ENCODE results near the gene RAB11FIP4.

Gene RAB11FIP4

DNA sequence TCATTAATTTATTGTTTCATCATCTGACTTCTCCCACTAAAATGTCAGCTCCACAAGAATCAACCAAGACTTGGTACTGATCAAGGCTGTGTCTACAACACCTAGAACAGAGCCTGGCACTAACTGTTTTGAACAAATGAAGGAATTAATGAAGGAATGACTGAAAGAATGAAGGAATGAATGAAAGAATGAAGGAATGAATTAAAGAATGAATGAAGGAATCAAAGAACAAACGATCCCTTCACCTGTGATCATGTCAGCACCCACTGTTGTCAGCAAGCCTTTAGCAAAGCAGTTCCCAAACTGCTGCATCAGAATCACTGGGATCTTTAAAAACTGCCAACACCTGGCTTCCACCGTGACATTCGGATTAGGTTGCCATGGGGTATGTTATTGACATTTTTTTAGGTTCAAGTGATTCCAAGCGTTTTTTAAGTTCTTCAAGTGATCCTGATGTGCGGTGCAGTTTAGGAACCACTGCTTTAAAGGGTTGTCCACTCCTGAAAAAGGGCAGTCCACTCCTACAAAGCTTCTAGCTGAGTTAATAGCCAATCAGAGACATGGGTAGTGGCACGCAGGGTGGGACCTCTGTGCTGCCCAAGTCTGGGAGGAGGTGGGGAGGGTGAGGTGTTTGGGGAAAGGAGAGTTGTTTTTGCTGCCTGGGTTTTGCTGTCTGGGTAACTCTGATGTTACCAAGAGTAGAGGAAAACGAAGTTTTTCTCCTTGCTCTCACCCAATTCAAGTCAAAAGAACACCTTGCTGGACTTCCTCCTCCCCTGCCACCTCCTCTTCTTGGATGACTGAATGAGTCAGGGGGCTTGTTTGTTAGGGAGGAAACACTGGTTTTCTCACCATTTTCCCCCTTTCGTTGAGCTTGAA lies 89.7 kb downstream of the RAB11FIP4 start:
- Histone ChIP-seq H3K4me1 (ENCODE audit: control insufficient read depth, low read length) (no peaks in the 10 kb centered on the region), H3K4me3 (ENCODE audit: low read length) (no peak overlapping the region), H3F3A (ENCODE audit: control insufficient read depth, insufficient read depth) (no peaks in the 10 kb centered on the region), H3K27ac (ENCODE audit: low read depth, low read length) (no peak overlapping the region), H3K9me3 (ENCODE audit: control insufficient read depth, insufficient read depth, low read length) (no peaks in the 10 kb centered on the region), H3K4me2 (ENCODE audit: low read length) (no peak overlapping the region), H4K20me1 (ENCODE audit: control insufficient read depth, insufficient read depth, low read depth, low read length) (no peaks in the 10 kb centered on the region), H3K9me2 (replicated peaks; ENCODE audit: control insufficient read depth, low read length) (no peaks in the 10 kb centered on the region), H3K36me3 (ENCODE audit: control insufficient read depth, low read length) (no peaks in the 10 kb centered on the region), H3K27me3 (ENCODE audit: control insufficient read depth, low read length) (no peaks in the 10 kb centered on the region; the same call in 1 of the 2 replicates), H3K79me2 (ENCODE audit: control insufficient read depth, low read length) (no peaks in the 10 kb centered on the region)
- TF ChIP-seq, protein P1, sequence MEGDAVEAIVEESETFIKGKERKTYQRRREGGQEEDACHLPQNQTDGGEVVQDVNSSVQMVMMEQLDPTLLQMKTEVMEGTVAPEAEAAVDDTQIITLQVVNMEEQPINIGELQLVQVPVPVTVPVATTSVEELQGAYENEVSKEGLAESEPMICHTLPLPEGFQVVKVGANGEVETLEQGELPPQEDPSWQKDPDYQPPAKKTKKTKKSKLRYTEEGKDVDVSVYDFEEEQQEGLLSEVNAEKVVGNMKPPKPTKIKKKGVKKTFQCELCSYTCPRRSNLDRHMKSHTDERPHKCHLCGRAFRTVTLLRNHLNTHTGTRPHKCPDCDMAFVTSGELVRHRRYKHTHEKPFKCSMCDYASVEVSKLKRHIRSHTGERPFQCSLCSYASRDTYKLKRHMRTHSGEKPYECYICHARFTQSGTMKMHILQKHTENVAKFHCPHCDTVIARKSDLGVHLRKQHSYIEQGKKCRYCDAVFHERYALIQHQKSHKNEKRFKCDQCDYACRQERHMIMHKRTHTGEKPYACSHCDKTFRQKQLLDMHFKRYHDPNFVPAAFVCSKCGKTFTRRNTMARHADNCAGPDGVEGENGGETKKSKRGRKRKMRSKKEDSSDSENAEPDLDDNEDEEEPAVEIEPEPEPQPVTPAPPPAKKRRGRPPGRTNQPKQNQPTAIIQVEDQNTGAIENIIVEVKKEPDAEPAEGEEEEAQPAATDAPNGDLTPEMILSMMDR (IDR thresholded peaks at IDR 0.05; ENCODE audit: low read depth, low read length, poor library complexity, severe bottlenecking): no peak
- no peak for TF ChIP-seq EZH2phosphoT487 (IDR thresholded peaks at IDR 0.05; ENCODE audit: borderline replicate concordance, low read length)

DNA sequence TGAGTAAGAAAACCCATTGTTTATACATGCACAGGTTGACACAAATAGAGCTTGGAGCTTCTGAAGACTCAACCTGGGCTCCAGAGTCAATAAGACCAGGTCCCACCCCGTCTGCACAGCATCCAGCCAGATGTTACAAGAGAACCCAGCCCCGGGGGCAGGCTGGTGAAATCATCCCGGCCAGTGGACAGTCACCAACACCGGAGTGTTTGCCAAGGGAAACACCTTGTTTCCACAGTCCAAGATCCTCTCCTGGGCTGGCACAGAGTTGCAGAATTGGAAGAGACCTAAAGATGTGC lies 90.3 kb downstream of the RAB11FIP4 start:
- Histone ChIP-seq H3K27ac (ENCODE audit: low read depth, low read length) (no peak overlapping the region), H3K4me1 (ENCODE audit: control insufficient read depth, low read length) (peaks cover under 1% of the 10 kb centered on the region), H4K20me1 (ENCODE audit: control insufficient read depth, insufficient read depth, low read depth, low read length) (no peaks in the 10 kb centered on the region), H3K36me3 (ENCODE audit: control insufficient read depth, low read length) (no peaks in the 10 kb centered on the region), H3K9me2 (replicated peaks; ENCODE audit: control insufficient read depth, low read length) (no peaks in the 10 kb centered on the region), H3K4me3 (ENCODE audit: low read length) (no peak overlapping the region), H3K9me3 (ENCODE audit: control insufficient read depth, insufficient read depth, low read length) (no peaks in the 10 kb centered on the region), H3K79me2 (ENCODE audit: control insufficient read depth, low read length) (no peaks in the 10 kb centered on the region), H3K4me2 (ENCODE audit: low read length) (no peak overlapping the region), H3K27me3 (ENCODE audit: control insufficient read depth, low read length) (no peaks in the 10 kb centered on the region; the same call in 1 of the 2 replicates), H3F3A (ENCODE audit: control insufficient read depth, insufficient read depth) (no peaks in the 10 kb centered on the region)
- TF ChIP-seq EZH2phosphoT487 (IDR thresholded peaks at IDR 0.05; ENCODE audit: borderline replicate concordance, low read length): no peak
- TF ChIP-seq, protein P1 (IDR thresholded peaks at IDR 0.05; ENCODE audit: low read depth, low read length, poor library complexity, severe bottlenecking): no peak

DNA sequence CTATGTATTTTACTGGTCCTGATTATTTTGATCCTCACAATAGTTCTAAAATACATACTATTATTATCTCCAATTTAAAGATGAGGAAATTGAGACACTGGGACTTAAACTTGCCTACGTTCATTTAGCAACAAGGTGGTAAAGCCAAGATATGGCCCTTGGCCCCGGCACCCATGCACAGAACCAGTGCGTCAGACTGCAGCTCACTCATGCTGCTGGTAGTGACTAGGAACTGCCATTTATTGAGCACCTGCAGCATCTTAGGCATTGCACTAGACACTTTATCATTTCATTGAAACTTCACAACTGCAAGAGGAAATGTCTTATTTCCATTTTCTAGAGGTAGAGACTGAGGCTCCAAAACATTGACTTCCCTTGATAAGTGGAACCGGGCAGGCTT lies 93.3 kb downstream of the RAB11FIP4 start:
- no peaks in the 10 kb centered on the region; the same call in 1 of the 2 replicates for H3K27me3 ChIP-seq (ENCODE audit: control insufficient read depth, low read length)
- H4K20me1 ChIP-seq (ENCODE audit: control insufficient read depth, insufficient read depth, low read depth, low read length): no peaks in the 10 kb centered on the region

More for the DNA sequence above, 93.3 kb downstream of the RAB11FIP4 start:
- Histone ChIP-seq H3K9me2 (replicated peaks; ENCODE audit: control insufficient read depth, low read length) (no peaks in the 10 kb centered on the region), H3K27ac (ENCODE audit: low read depth, low read length) (no peak overlapping the region), H3K4me1 (ENCODE audit: control insufficient read depth, low read length) (peaks cover 22% of the 10 kb centered on the region), H3K36me3 (ENCODE audit: control insufficient read depth, low read length) (no peaks in the 10 kb centered on the region), H3K4me3 (ENCODE audit: low read length) (no peak overlapping the region), H3K4me2 (ENCODE audit: low read length) (no peak overlapping the region), H3K79me2 (ENCODE audit: control insufficient read depth, low read length) (peaks cover 17% of the 10 kb centered on the region), H3K9me3 (ENCODE audit: control insufficient read depth, insufficient read depth, low read length) (no peaks in the 10 kb centered on the region), H3F3A (ENCODE audit: control insufficient read depth, insufficient read depth) (no peaks in the 10 kb centered on the region)
- no peak for TF ChIP-seq EZH2phosphoT487 (IDR thresholded peaks at IDR 0.05; ENCODE audit: borderline replicate concordance, low read length)
- TF ChIP-seq, protein P1 (IDR thresholded peaks at IDR 0.05; ENCODE audit: low read depth, low read length, poor library complexity, severe bottlenecking): no peak
